Measurements from ENCODE around the gene PLA2G4F.

The PLA2G4F gene

DNA sequence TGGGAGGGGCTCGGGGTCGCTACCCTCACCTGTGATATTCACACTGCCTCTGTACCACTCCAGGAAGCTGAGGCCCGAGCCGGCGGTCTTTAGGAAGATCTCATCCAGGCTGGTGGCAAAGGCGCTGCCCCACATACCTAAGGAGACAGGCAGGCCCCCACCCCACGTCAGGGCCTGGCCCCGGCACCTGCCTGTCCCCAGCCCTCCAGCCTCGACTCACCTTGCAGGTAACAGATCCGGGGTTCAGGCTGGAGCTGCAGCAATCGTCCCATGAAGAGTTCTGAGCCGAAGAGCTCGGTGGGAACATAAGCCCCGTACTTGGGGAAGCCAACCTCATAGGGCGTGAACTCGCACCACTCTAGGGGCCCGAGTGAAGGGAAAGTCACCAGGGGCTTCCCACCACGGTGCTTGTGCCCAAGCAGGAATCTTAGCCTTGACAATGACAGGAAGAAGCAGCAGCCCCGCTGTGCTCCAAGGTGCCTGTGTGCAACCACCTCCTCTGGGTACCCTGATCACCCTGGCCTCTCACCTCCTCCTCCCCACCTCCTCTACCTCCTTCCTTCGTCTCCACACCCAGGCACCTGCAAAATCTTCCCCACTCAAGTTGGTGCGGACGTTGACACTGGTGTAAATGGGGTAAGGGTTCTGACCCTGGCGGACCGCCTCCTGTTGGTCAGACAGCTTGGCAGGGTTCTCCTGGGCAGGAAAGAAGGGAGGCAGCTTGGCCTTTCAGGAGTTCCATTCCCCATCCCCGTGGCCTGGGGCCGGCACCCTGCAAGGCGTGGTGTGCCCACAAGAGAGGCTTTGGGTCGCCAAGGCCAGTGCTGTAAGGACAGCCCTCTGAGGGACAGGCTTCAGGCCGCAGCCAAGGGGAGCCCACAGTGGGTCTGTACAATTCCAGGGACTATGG, 10.6 kb downstream of the PLA2G4F start:
- DNase-seq: no peak

DNA sequence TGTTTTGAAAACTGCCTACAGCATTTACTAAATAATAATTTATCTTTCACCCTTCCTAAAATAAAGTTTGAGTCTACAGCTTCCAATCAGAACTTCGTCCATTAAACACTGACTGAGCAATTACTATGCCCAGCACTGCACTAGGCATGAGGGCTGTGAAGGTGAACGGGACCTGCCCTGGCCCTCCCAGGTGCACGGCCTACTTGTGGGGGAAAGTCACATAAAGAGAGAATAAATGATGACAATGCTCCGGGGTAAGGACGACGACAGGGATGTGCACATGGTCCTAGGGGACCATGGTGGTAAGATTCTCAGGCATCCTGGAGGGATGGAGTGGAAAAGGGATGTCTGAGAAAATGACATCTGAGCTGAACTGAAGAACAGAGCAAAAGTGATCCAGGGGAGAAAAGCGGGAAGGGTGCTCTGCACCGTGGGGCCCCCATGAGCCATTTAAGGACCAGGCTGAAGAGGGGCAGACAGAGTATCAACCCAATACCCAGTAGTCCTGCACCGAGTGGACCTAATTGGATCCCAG, 11.5 kb downstream of the PLA2G4F start:
- no peak for DNase-seq

DNA sequence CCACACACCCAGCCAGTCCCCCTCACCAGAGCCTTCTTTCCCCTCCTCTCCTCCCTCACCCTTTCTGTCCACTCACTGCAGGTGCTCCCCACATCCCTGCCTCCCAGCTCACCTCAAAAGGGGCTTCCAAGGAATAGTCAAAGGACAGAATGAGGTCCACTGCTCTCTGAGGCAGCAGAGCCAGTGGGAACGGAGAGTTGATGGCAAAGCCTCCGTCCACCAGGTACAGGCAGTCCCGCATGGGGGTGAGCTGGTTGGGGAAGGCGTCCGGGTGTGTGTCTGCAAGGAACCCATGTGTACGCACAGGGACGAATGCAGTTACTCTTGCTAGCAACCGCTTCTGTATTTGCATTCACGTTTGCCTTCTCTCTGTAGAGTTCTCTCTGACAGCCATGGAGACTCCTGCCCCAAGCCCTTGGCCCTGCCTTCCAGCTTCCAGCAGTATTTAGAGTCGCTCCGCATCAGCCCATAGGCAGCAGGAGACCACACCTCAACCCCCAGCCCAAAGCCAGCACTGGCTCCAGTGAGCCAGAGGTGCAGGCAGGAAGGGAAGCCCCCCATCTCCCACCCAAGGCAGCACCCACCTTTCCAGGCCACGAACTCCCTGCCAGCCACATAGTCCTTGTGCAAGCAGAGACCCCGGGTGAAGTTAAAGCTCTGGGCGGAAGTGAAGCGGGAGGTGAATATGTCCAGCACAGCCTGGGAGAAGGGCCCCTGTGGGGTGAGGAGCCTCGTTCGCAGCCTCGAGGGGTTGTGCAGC, 12.4 kb downstream of the PLA2G4F start:
- no peak for DNase-seq

DNA sequence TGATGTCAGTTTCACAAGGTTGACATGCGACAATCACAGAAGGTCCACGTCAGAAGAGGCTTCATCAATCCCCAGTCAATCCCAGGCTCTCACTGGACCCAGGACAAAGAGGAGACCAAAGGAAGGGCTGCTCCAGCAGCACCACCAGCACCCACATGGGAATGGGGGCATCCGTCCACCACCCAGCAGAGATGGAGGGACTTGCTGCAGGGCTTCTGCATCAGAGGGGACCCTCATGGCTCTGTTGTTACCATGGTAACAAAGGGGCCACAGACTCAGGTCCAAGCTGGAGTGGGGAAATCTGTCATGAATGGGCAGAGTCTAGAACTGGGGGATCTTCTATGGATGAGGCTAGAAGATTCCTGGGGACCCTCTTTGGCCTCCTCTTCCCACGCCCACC, 13.1 kb downstream of the PLA2G4F start:
- no peak for DNase-seq

DNA sequence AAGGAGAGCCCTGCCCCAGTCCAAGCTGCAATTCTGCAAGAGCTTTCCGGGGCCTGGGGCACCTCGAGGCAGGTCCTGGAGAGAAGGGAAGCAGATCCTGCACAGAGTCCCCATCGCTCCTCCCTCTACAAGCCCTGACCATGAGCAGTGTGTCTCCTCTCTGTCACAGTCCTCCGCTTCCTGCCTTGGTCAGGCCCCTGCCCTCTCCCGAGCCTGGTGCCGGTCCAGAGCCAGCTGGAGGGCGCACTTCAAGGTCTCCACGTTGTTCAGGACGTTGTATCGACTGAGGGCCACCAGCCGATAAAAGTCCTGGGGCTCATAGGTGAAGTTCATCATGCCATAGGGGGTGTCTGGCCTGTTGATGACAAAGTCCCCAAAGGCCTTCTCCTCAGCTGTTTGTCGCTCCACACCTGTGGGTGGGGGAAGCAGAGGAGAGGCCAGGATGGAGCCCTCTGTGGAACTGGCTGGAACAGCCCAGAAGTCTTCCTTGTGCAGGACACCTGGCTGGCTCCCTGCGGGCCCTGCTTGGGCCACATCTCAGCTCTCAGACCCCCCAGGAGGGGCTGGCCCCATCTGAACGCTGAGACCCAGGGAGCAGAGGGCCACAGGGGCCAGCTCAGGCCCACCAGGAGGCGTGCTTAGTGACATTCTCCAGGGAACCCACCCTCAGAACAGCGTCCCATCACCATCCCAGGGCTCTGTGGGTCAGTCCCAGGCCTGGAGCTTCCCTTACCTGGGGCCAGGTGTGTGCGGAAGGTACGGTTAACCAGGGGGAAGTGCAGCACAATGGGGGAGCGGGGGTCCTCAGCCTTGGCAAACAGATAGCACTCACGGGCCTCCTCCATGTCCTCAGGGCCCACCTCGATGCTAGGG, 14.4 kb downstream of the PLA2G4F start:
- no peak for DNase-seq

DNA sequence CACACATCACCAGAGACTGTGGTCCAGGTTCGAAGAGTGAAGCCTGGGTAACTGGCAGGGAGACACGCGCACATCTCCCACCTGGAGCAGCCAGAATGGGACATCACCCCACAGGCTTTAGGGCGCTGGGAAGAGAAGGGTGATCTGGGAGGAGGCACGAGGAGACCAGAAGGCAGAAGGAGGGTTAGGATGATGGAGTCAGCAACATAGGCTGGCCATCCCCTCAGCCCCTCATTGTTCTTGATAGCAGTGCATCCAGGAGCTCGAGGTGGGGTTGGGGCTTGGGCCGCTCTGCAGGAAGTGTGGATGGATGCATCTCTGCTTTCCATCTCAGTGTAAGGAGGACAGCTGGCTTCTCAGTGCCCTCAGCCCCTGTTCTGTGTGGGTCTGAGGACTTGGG, 15.2 kb downstream of the PLA2G4F start:
- DNase-seq: no peak

DNA sequence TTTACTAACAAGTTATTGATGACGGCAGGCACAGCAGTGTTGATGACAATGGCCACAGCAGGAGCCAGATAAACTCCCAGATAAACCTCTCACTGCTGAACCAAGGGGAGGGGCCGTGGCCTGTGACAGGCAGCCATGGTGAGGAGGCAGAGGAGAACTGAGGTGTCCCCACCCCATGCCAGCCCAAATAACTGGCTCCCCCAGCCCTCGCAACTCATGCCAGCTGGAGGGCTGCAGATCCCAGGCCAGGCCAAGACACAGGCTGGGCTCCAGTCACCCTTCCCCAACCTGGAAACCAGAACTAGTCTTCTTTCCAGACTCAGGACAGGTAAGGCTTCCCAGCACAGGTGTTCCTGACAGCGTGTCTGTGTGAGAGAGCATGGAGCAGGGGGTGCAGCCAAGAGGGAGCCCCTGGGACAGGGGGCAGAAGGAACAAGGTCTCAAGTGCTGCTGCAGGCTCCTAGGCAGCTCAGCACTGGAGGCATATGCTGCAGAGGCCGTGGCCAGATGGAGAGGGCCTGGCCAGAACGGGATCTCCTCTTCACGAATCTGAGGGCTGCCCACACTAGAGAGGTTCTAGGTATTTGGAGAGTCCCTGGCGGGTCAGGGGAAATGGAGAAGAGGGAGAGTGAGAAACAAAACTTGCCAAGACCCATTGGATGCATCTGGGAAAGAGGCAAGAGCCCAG, 15.9 kb downstream of the PLA2G4F start:
- no peak for DNase-seq

DNA sequence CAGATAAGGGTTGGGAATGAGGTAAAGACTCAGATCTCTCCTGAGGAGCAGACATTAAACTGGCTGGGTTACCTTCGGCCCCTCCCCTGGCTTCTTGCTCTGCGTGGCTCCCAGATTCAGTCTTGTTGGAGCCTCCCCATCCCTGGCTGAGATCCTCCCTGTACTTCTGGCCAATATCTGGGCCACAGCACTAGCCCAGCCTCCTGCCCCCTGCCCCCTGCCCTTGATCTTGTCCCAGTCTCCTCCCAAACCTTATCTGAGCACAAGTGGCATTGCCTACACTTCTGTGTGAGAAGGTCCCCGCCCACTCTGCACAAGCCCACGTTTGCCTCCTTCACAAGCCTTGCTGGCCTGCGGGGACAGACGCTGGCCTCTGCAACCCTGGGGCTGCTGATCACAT, 16.8 kb downstream of the PLA2G4F start:
- no peak for DNase-seq

DNA sequence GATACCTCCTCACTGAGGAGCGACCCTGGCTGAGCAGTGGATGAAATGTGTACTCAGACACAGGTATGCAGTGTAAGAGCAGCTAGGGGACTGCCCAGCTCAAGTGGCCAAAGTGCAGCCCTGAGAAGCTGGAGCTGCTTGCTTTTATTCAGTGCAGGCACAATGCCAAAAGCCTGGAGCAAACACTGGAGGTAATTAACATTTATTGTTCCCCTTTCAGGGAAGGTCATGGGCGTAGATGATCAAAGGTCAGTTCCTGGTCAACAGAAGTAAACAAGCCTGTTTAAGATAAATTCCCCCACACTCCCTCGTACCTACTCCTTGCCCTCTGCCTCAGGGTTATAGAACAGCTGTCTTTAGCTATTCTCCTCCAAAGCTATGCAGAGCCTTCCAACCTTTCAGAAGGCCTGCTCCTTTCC, 17.5 kb downstream of the PLA2G4F start:
- DNase-seq: no peak

DNA sequence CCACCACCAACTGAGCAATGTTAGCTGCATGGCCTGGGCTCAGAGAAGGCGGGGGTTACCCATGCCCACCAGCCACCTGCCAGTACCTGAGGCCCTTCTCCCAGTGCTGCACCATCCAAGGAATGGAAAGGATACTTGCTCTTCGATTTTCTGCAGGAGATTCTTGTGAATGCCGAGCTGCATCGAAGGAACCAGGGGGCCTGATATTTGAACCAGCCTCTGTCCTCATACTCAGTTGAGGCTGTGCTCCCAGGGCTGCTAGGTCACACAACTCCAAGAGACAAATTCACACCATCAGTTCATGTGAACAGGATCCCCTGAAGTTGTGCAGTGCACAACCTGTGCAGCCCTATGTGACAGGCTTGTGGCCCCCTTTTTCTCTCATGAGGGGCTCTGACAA, 18.0 kb downstream of the PLA2G4F start:
- no peak for DNase-seq

DNA sequence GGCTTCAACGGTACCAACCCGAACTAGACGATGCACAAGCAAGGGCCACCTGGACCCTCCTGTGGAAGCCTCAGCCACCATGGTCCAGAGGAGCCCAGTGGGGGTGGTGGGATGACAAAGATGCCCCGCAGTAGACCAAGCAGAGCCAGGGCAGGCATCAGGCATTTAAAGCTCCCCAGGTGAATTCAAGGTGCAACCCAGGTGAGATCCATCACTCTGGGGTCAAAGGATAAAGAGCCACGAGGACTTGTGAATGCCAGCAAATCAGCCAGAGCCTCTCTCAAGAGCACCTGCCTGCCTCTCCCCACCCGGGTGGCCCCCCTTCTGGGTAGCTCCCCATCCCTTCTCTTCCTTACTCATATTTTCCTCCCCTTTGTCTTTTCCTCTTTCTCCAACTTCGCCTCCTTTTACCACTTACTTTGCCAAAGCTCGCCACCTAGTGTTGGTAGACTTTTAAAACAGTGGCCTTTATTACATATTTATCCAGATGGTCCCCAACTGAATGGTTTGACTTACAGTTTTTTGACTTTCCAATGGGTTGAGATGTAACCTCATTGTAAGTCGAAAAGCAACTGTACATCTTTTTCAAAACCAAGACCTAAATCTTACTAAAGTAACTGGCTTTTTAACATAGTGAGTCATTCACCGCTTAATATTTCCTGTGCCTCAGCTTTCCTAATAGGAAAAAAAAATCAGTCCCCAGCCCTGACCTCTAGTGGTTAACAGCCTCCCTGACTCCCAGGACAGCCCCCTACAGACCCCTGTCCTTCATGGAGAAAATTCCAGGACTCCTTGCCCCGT, 18.8 kb downstream of the PLA2G4F start:
- peak; percentile 9 for DNase-seq

DNA sequence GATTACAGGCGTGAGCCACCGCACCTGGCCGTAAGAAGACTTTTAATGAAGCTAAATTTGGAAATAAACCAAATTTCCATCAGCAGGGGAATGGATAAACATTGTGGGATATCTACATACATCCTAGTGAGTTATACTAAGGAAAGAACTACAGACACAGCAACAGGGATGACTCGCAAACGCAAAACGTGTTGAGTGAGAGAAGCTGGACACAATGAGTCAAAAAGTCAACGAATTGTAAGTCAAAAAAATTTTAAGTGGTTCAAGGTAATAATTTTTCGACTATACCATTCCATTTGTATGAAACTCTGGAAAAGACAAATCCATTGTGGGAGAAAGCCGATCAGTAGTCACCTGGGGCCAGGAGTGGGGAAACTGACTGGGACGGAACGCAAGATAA, 19.9 kb downstream of the PLA2G4F start:
- no peak for DNase-seq

DNA sequence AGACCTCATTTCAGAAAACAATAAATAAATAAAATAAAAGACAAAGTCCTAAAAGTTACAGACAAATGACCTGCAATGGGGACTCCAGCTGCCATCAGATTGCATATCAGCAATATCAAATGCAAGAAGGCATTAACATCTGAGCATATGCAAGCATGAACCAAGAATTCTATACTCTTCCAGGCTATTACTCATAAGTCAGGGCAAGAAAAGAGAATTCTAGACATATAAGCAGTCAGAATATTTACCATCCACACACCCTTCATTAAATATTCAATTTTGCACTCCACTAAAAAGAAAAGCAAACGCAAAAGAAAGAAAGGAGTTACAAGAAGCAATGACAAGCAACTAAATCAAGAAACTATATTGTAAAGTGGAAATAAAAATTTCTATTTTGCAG, 21.1 kb downstream of the PLA2G4F start:
- DNase-seq: no peak

DNA sequence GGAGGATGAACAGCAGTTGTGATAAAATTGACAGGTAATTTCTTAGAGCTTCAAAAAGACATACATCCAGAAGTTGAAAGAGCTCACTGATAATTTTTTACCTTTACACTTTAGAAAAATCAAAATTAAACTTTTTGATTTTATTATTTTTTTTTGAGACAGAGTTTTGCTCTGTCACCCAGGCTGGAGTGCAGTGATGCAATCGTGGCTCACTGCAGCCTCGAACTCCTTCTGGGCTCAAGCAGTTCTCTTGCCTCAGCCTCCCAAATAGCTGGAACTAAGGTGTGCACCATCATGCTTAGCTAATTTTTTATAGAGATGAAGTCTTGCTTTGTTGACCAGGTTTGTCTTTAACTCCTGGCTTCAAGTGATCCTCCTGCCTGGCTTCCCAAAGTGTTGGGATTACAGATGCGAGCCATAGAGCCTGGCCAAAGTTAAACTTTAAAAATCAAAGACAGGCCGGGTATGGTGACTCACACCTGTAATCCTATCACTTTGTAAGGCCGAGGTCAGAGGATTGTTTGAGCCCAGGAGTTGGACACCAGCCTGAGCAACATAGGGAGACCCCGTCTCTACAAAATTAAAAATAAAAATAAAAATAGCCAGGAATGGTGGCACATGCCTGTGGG, 21.7 kb downstream of the PLA2G4F start:
- no peak for DNase-seq

DNA sequence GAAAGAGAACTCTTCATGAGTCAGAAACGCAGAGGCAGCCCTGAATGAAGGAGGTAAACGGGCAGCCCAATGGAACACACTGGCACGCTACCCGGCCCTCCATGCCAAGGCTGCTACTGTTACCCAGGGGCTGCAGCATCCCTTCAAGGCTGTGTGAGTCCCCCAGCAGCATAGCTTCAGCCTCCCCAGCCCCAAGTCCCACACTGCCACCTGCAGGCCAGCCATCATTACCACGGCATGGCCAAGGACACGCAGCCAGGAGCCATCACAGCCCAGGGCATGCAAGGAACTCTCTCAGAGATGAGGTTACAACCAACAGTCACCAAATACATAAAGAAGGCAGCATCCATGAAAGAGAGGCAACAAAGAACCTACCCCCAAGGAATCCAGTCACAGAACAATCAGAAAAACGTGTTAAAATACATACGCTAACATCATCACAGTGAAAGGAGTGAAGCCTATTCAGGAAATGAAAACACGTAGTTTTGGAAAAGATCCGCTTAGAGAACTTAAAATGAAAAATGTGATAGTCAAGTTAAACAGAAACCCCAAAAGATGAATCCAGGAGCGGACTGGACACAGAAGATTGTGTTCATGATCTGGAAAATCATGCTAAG, 22.4 kb downstream of the PLA2G4F start:
- peak; percentile 52 for DNase-seq

DNA sequence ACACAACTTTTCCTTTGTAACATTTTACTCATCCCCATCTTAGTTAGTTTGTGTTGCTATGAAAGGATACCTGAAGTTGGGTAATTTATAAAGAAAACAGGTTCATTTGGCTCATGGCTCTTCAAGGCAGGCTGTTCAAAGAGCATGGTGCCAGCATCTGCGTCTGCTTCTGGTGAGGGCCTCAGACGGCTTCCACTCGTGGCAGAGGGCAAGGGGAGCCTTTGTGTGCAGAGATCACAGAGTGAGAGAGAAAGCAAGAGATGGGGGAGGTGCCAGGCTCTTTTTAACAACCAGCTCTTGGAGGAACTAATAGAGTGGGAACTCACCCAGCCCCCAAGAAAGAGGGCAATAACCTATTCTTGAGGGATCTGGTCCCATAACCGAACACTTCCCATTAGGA, 23.1 kb downstream of the PLA2G4F start:
- DNase-seq: no peak

DNA sequence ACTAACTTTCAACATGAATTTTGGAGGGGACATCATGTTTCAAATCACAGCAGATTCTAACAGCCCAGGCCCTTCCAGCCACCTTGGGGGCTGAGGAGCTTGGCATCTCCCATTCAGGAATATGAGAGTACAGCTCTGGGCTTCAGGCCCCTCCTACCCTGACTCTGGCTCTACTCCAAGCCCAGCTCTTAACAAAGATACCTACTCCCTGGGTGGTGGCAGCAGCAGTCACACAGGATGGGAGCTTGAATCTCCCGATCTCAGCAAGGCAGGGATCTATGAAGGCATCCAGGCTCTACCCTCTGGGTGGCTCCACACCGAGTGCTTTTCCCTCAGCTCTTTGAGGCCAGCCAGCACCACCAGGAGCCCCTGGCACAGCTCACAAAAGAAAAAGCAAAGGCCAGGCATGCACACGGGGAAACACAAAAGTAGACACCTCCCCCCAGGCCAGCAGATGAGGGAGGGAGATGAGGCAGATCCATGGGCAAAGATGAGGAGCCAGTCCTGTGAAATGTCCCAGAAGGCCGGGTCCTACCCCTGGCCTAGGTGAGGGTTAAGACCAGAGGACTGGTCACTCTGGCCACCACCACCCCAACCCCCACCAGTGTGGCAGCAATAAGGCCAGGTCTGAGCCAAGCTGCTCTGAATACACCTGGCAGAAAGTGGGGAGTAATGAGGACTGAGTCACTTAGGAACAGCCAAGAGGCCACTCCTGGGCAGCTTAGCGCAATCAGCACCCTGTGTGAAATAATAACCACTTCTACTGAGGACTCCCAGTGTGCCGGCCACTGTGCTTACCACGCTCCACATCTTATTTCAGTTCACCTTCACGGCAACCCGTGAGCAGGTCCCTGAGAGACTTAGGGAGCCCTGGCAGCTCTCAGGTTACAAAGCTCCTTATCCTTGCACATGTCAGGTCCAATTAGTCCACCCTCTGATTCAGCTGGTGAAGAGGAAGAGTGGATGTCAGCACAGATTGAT, 24.3 kb downstream of the PLA2G4F start:
- no peak for DNase-seq

DNA sequence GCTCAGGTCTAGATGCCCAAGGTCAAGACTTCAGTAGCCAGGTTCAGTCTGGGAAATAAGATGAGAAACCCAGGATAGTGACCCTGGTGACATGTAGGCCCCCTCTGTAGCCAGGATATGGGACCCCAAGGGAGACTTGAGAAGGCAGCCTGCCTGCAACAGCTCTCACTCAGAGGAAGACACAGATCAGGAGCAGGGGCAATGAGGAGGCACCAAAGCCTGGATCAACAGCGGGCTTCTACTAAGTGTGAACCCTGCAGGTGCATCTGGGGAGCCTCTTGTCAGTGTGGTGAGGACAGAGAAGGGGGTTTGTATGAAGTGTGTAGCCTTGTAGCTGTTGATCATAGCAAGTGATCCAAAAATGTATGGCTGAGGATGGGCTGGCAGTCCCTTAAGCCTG, 25.4 kb downstream of the PLA2G4F start:
- DNase-seq: no peak

Data from stimulated activated CD4-positive, alpha-beta T cell treated with anti-CD3 and anti-CD28 coated beads, Interleukin-4, amount 100 ng/mL, for 24 hours (primary cell).